Activated T-helper 2 cell treated with anti-CD3 and anti-CD28 coated beads, Interferon-gamma antibody, Interleukin-2, Interleukin-4, amounts not matched to agents 10 μg/mL and 5 μg/mL and 100 μg/mL, durations not matched to agents 14 hours and 24 hours and 36 hours (primary cell): ENCODE measurements around the gene VAPA. TPM values are rescaled to one million over a fixed set of nuclear protein-coding genes. Genes with fewer than 3 reads are reported as not detected.

Experiments used
- DNase-seq: peaks from one replicate; pipeline ENCODE4 v3.0.0; 2021; ENCODE audit warnings: low spot score
- H3K27ac Mint-ChIP-seq: one replicate; pipeline ENCODE4 v1.8.0; 2021; ENCODE audit warnings: mixed read lengths
- H3K27me3 Mint-ChIP-seq: one replicate; pipeline ENCODE4 v1.8.0; 2021; ENCODE audit warnings: low read depth, mixed read lengths
- H3K36me3 Mint-ChIP-seq: one replicate; pipeline ENCODE4 v1.8.0; 2021; ENCODE audit warnings: low read depth, mixed read lengths
- H3K4me1 Mint-ChIP-seq: one replicate; pipeline ENCODE4 v1.8.0; 2021; ENCODE audit warnings: low read depth, mixed read lengths
- H3K4me3 Mint-ChIP-seq: one replicate; pipeline ENCODE4 v1.8.0; 2021; ENCODE audit warnings: low read depth, mild to moderate bottlenecking, moderate library complexity, mixed read lengths
- H3K9me3 Mint-ChIP-seq: one replicate; pipeline ENCODE4 v1.8.0; 2021; ENCODE audit warnings: mixed read lengths
- intact Hi-C: fragments of 100-400 bp; cut with micrococcal nuclease; formaldehyde crosslinking; loops from one replicate; pipeline ENCODE4 v1.15.1; 2023
- total RNA-seq: library from RNA; stranded (reverse); gene quantifications from 2 replicates; pipeline ENCODE4 v1.2.3, GENCODE V29; 2022

Gene VAPA
- total RNA-seq, 1 donor from 2014 or later: 223 TPM

DNA sequence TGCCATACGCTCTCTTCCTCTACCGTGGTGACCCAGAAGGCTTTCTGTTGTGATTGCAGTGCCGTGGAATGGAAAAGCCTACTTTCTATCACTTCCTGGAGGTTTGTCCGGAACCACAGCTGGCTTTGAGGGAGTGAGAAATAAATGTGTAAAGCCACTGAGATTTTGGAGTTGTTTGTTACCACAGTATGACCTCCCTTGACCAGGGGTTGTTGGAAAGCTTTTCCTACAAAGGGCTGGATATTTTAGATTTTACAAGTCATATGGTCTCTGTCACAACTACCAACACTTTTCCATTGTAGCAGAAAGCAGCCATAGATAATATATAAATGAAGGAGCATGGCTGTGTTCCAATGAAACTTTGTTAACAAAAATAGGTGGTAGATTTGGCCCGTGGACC, 70.3 kb downstream of the VAPA start:
- no peaks in the 10 kb centered on the region for H3K36me3 Mint-ChIP-seq
- peaks cover 14% of the 10 kb centered on the region for H3K27me3 Mint-ChIP-seq
- no peaks in the 10 kb centered on the region for H3K9me3 Mint-ChIP-seq
- DNase-seq: no peak
- intact Hi-C loops: no loop called here
- no peaks in the 10 kb centered on the region for H3K4me1 Mint-ChIP-seq
- H3K4me3 Mint-ChIP-seq: no peak overlapping the region
- H3K27ac Mint-ChIP-seq: no peak overlapping the region

DNA sequence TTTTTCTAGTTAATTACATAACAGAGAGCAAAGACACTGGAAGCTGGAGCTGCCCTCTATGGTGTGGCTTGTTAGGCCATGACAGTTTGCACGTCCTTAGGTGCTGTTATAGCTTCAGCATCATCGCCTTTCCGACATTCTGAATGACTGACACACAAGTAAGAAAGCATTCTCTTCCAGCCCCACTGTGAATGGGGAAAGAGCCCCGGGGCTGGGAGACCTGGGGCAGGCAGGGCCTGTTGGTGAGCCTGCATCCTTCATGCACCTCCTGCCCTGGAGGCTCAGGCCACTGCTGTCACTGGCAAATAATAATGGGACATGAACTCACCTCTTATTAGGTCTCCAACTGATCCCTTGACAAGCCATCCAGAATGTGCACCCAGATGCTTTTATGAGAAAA, 71.8 kb downstream of the VAPA start:
- H3K36me3 Mint-ChIP-seq: no peaks in the 10 kb centered on the region
- no peaks in the 10 kb centered on the region for H3K4me1 Mint-ChIP-seq
- no peak overlapping the region for H3K27ac Mint-ChIP-seq
- peaks cover 3% of the 10 kb centered on the region for H3K27me3 Mint-ChIP-seq
- no peak overlapping the region for H3K4me3 Mint-ChIP-seq
- no peaks in the 10 kb centered on the region for H3K9me3 Mint-ChIP-seq
- DNase-seq: no peak
- intact Hi-C loops: no loop called here

DNA sequence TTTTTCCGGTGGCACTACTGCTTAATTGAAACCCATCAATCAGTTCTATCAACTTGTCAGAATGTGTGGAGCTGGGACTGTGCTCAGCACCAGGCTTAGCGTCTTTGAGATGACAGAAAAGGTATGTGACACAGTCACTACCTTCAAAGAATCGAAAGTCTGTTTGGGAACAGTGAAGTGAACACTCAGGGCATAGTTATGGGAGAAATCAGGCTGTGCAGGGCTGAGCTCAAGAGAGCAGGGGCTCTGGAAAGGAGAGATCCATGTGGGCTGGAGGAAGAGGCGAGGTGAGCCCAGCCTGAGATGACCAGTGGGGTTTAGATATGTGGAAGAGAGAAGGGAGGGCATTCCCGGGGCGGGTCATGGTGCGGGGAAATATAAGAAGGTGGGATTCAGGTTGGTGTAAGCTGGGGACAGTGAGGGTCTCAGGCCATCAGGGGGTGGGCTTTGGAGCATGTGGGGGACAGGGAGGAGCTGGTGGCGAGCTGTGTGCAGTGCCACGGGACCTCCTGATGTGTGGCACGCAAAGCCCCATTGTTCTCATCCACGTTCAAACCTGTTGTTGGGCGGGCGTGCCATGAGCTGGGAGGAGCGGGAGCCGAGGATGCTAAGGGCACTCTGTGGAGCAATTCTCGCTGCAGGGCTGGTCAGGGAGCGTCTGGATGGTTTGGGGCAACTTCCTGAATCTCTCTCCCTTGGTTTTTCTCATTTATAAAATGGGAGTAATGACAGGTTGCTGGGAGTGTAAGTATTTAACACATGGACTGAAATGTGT, 72.5 kb downstream of the VAPA start:
- no peak overlapping the region for H3K4me3 Mint-ChIP-seq
- no peaks in the 10 kb centered on the region for H3K36me3 Mint-ChIP-seq
- no peak for DNase-seq
- H3K27ac Mint-ChIP-seq: no peak overlapping the region
- intact Hi-C loops: no loop called here
- no peaks in the 10 kb centered on the region for H3K9me3 Mint-ChIP-seq
- H3K4me1 Mint-ChIP-seq: no peaks in the 10 kb centered on the region
- no peaks in the 10 kb centered on the region for H3K27me3 Mint-ChIP-seq

DNA sequence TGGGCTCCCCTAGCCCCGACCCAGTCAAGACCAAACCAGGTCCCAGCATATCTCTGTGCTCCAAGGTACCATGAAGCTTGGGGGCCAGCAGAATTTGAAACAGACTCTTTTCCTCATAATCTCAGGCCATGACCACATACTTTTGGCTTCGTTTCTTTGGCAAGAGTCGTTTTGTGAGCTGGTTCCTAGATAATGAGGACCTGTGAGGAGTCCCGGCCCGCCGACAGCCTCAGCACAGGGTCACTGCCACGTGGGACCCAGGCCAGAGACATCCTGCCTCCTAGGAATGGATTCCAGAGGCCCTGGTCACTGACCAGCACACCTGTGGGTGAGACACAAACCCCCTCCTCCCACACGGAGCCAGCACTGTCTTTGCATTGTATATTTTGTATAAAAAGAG, 73.5 kb downstream of the VAPA start:
- intact Hi-C loops: no loop called here
- DNase-seq: no peak
- no peak overlapping the region for H3K4me3 Mint-ChIP-seq
- no peak overlapping the region for H3K27ac Mint-ChIP-seq
- no peaks in the 10 kb centered on the region for H3K27me3 Mint-ChIP-seq
- H3K9me3 Mint-ChIP-seq: no peaks in the 10 kb centered on the region
- H3K4me1 Mint-ChIP-seq: no peaks in the 10 kb centered on the region
- no peaks in the 10 kb centered on the region for H3K36me3 Mint-ChIP-seq

DNA sequence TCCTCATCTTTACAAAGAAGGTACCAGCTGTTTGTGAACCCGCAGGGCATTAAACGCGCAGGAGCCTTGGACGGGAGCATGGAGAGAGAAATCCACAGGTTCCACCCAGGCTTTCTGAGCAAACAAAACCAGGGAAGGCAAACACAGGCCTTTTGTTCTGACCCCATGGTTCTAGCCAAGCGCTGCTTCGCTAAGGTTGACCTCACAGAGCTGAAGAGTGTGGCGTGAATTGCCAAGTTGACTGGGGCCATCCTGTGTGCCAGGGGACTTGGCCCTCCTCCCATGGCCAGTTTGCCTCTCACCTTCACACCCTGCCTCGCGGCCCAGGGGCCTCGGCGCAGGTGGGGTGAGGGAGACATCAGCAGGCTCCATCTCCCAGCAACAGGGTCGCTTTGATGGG, 74.1 kb downstream of the VAPA start:
- intact Hi-C loops: no loop called here
- DNase-seq: no peak
- Mint-ChIP-seq H3K36me3 (no peaks in the 10 kb centered on the region), H3K27ac (no peak overlapping the region), H3K4me1 (no peaks in the 10 kb centered on the region), H3K4me3 (no peak overlapping the region), H3K9me3 (no peaks in the 10 kb centered on the region), H3K27me3 (no peaks in the 10 kb centered on the region)

DNA sequence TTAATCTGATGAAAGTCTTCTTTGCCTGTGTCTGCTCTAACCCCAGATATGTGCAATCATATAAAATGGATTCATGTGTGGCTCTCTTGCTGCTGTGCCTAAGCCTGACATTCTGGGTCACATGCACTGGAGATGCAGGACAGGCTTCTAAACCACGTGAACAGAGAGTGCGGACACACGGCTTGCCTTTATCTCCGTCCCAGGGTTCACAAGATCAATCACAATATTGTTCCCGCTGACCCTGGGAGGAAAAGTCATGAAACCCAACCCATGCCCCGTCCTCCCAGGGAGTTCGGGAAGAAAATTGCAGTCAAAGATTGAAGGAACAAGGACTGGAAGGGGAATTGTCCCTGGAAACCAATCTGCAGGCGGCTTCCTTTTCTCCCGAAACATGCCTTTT, 74.8 kb downstream of the VAPA start:
- intact Hi-C loops: no loop called here
- Mint-ChIP-seq H3K27me3 (no peaks in the 10 kb centered on the region), H3K27ac (no peak overlapping the region), H3K4me1 (no peaks in the 10 kb centered on the region), H3K36me3 (no peaks in the 10 kb centered on the region), H3K9me3 (no peaks in the 10 kb centered on the region), H3K4me3 (no peak overlapping the region)
- DNase-seq: no peak

DNA sequence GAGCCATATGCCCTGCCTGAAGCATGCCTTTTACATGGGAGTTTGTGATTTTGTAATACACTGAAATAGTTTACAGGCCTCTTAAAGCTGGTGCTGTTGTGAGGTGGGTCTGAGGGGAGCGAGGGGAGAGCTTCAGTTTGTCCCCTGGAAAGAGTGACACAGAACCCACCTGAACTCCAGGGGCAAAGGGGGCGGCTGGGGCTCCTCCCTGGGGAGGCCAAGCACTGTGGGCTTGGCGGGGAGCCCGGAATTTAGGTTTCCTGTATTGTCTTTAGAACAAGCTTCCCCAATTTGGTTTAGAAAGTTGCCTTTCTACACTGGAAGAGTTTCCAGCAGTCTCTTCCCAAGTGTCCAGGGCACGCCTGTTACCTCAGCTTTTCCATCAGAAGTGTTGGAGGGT, 75.7 kb downstream of the VAPA start:
- H3K36me3 Mint-ChIP-seq: no peaks in the 10 kb centered on the region
- intact Hi-C loops: no loop called here
- H3K27ac Mint-ChIP-seq: no peak overlapping the region
- DNase-seq: no peak
- no peak overlapping the region for H3K4me3 Mint-ChIP-seq
- H3K9me3 Mint-ChIP-seq: no peaks in the 10 kb centered on the region
- no peaks in the 10 kb centered on the region for H3K27me3 Mint-ChIP-seq
- no peaks in the 10 kb centered on the region for H3K4me1 Mint-ChIP-seq

DNA sequence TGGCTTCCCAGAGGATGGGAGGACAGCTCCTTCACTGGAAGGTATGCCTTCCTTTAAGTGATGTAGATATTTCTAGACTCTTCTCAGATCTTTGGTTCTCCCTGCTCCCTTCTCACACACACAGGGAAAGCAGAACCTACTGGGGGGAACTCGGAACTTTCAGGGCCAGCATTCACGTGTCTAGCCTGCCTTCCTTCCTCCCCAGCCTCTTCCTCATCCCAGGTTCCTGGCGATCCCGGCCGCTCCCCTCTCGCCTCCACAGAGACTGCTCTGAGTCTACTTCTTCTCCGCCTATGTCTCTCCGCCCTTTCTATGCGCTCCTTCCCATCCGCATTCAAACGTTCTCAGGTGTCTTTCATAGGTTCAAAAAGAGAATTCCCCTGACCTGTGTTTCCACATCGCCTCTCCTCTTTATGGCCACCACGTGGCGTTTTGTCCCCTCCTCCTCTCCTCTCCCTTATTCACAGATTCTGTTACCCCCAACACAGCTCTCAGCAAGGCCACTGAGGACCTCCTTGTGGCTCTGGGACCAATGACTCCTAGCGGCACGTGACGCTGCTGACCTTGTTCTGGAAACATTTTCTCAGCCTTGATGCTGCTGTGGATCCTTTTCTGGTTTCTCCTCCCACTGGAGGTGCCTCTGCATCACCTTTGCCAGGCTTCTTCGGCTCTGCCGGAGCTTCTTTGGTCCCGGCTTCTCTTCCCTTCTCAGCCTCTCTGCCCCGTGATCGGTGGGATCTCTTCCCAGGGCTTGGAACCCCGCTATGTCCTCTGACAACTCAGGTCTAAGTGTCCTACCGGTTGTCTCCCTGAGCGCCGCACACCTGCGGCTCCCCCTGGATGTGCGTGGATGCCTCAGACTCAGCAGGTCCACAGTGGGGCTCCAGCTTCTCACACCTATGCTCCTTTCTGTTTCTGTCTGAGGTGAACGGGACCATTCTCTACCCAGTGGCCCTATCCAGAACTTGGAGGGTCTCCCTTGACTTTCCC, 77.5 kb downstream of the VAPA start:
- no peaks in the 10 kb centered on the region for H3K27me3 Mint-ChIP-seq
- no peak overlapping the region for H3K4me3 Mint-ChIP-seq

DNA sequence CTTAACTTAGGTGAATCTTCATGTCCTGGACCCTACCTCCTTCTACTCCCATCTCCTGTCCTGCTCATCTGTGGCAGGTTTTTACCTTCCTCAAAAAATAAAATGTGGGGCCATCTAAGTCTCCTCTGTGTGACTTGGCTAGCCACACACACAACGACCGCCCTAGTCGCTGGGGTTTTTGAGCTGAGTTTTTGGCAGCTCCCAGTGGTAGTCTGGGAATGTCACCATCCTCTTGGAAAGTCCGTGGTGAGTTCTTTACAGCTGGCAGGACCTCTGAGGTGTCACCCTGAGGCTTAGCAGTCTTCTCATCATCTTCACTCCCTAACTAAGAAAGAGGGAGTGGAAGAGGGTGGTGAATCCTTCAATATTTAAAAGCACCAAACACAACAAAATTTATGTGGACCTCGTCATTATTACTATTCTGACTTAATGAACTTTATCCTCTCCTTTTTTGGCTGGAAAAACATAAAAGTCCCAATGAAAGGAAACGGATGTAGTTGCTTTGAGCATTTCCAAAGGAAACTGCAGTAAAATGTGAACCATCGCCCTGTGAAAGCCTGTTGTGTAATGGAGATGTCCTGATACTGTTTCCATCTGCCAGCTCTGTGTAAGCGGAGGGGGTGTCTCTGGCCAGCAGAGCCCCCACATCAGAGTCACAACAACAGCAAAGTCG, 78.6 kb downstream of the VAPA start:
- no peak for DNase-seq
- Mint-ChIP-seq H3K4me3 (no peak overlapping the region), H3K4me1 (no peaks in the 10 kb centered on the region), H3K9me3 (no peaks in the 10 kb centered on the region), H3K36me3 (no peaks in the 10 kb centered on the region), H3K27me3 (no peaks in the 10 kb centered on the region), H3K27ac (no peak overlapping the region)
- intact Hi-C loops: no loop called here

More for the DNA sequence above, 77.5 kb downstream of the VAPA start:
- Mint-ChIP-seq H3K4me1 (no peaks in the 10 kb centered on the region), H3K9me3 (no peaks in the 10 kb centered on the region), H3K36me3 (no peaks in the 10 kb centered on the region), H3K27ac (no peak overlapping the region)
- DNase-seq: no peak
- intact Hi-C loops: no loop called here

DNA sequence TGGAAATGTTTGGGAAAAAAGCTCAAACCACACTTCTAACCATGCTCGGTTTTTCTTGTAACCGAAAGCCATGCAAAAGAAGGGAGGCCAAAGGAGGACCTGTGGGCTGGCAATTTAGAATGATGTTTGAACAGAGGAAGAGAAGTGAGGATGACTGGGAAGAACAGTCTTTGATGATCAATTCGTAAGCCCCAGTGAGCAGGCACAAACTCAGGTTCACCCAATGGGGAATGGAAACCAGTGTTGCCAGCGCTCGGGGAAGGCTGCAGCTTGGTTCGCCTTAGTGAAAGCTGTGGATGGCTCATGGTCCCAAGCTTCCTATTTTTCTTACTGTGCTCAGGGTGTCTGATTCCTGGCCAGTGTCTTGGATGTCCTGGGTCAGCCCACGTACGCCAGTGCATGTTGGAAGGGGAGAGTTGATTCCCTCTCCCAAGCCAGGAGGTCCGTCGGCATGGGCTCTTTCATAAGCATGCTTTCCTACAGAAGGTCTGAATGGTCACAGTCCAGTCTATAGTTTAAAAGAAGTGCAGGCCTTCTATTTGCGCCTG, 79.2 kb downstream of the VAPA start:
- Mint-ChIP-seq H3K4me3 (no peak overlapping the region), H3K27ac (no peak overlapping the region), H3K4me1 (no peaks in the 10 kb centered on the region), H3K36me3 (no peaks in the 10 kb centered on the region), H3K27me3 (no peaks in the 10 kb centered on the region), H3K9me3 (peaks cover under 1% of the 10 kb centered on the region)
- DNase-seq: no peak
- intact Hi-C loops: no loop called here

DNA sequence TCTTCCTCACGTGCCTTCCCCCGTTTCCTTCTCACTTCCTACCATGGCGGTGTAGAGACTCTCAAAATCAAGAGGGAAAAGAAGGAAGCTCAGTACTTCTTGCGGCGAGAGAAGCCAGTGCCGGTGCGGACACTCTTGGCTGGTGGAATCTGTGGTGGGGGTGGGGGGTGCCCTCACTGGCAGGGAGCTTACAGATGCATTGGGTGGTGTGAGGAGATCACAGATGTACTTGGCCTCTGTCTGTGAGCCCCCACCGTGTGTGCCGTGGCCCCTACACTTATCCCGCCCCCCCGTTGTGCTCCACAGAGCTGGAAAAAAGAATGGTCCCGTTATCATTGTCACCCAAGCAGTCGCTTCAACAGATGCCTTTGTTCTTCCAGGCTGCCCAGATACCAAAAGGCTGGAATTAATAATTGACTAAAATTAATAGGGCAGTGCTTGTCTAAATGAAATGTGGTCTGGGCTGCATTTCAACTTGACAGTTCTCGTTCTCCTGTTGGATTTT, 79.8 kb downstream of the VAPA start:
- H3K36me3 Mint-ChIP-seq: no peaks in the 10 kb centered on the region
- DNase-seq: no peak
- no peak overlapping the region for H3K4me3 Mint-ChIP-seq
- no peak overlapping the region for H3K27ac Mint-ChIP-seq
- H3K27me3 Mint-ChIP-seq: no peaks in the 10 kb centered on the region
- H3K9me3 Mint-ChIP-seq: peaks cover 5% of the 10 kb centered on the region
- intact Hi-C loops: no loop called here
- no peaks in the 10 kb centered on the region for H3K4me1 Mint-ChIP-seq

DNA sequence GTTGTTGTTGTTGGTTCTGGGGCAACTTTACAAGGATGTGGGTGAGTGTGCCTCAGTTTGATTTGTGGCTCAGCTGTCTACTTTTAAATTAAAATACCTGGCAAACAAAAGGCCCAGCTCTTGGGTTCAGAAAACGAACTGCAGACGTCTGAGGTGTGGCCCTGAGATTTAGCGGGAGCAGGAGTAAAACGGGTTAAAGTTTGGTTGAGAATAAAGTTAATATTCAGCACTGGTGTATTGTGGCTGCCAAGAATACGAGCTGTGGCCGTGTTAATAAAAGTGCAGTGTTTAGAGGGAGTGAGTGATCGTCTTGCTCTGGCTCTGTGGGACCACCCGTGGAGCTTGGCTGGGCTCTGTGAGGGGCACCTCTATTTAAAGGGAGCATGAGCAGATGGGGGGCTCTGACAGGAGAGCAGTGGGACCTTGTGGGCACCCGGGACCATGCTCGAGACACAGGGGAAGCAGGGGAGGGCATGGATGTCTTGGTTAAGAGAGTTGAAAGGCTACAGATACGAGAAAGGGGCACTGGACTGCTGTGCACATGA, 80.3 kb downstream of the VAPA start:
- H3K9me3 Mint-ChIP-seq: peaks cover 6% of the 10 kb centered on the region
- intact Hi-C loops: no loop called here
- no peak overlapping the region for H3K27ac Mint-ChIP-seq
- H3K4me3 Mint-ChIP-seq: no peak overlapping the region
- no peaks in the 10 kb centered on the region for H3K4me1 Mint-ChIP-seq
- DNase-seq: no peak
- H3K27me3 Mint-ChIP-seq: no peaks in the 10 kb centered on the region
- no peaks in the 10 kb centered on the region for H3K36me3 Mint-ChIP-seq
